Limb (tissue), 2 donors: ENCODE results near the gene RPL10A.

Experiments
- DNase-seq, 2 donors: peaks; one replicate each; pipeline ENCODE4 v3.0.0-alpha.2; 2016; ENCODE audit errors: extremely low spot score in 2 of 2

Gene RPL10A

GRCh38 chr6:35491558-35492257 lies 23.5 kb downstream of the RPL10A start:
- DNase-seq: peak in 1 of 2 donors; percentile 58

GRCh38 chr6:35492258-35492973 lies 24.2 kb downstream of the RPL10A start:
- DNase-seq: peak; percentile 66 to 72

- DNase-seq: no peak
Observed at GRCh38 chr6:35492974-35493284, 24.7 kb downstream of the RPL10A start.

- peak in 1 of 2 donors; percentile 34 for DNase-seq
Observed at GRCh38 chr6:35493307-35493983, 25.2 kb downstream of the RPL10A start.

GRCh38 chr6:35494161-35494563 lies 26.0 kb downstream of the RPL10A start:
- DNase-seq: peak in 1 of 2 donors; percentile 43

GRCh38 chr6:35495258-35496035 lies 27.2 kb downstream of the RPL10A start:
- DNase-seq: no peak

- peak in 1 of 2 donors; percentile 67 for DNase-seq
Observed at GRCh38 chr6:35496036-35496840, 28.0 kb downstream of the RPL10A start.

- peak; percentile 77 to 91 for DNase-seq
Observed at GRCh38 chr6:35496841-35497570, 28.8 kb downstream of the RPL10A start, which contains the start of gene TEAD3. Gene TEAD3 (minus strand): TSS chr6:35497079.

GRCh38 chr6:35497571-35498421 lies 29.6 kb downstream of the RPL10A start:
- DNase-seq: peak; percentile 82 to 87

- DNase-seq: no peak
Observed at GRCh38 chr6:35498422-35499067, 30.3 kb downstream of the RPL10A start.

- DNase-seq: no peak
Observed at GRCh38 chr6:35499372-35499771, 31.2 kb downstream of the RPL10A start.

- DNase-seq: no peak
Observed at GRCh38 chr6:35500782-35501181, 32.6 kb downstream of the RPL10A start.

- no peak for DNase-seq
Observed at GRCh38 chr6:35501784-35502183, 33.6 kb downstream of the RPL10A start.

GRCh38 chr6:35503534-35503933 lies 35.3 kb downstream of the RPL10A start:
- DNase-seq: no peak

GRCh38 chr6:35505999-35506412 lies 37.8 kb downstream of the RPL10A start:
- DNase-seq: no peak

- no peak for DNase-seq
Observed at GRCh38 chr6:35506536-35506935, 38.3 kb downstream of the RPL10A start.

- DNase-seq: no peak
Observed at GRCh38 chr6:35507221-35507620, 39.0 kb downstream of the RPL10A start.

GRCh38 chr6:35508027-35508426 lies 39.8 kb downstream of the RPL10A start:
- DNase-seq: no peak

GRCh38 chr6:35508542-35508941 lies 40.3 kb downstream of the RPL10A start:
- DNase-seq: no peak
